ENCODE results near the gene CHN1. TPM values are rescaled to one million over a fixed set of nuclear protein-coding genes. Genes with fewer than 3 reads are reported as not detected.

Gene CHN1
- total RNA-seq, 1 donor from 2014 or later = 19.7 TPM

GRCh38 chr2:174868878-174869277 is 136.3 kb downstream of the CHN1 start:
- no peak for DNase-seq

DNA sequence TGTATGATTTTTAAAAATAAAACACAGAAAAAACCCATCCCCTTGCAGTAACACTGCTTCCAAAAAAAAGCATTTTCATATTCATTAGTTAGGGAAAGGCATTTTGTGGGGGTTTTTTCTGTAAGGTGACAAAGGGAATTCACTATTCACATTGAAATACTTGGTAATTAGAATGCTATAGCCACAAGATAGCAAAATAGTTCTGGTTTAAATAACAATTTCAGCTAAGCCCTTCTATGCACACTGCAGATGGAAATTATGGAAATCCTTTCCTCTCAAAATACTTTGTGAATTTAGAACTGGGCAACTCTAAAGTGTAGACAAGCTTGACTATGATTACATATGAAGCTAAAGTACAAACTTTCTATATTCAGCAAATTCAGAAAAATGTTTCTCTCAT is 138.8 kb downstream of the CHN1 start:
- no peak for DNase-seq

DNA sequence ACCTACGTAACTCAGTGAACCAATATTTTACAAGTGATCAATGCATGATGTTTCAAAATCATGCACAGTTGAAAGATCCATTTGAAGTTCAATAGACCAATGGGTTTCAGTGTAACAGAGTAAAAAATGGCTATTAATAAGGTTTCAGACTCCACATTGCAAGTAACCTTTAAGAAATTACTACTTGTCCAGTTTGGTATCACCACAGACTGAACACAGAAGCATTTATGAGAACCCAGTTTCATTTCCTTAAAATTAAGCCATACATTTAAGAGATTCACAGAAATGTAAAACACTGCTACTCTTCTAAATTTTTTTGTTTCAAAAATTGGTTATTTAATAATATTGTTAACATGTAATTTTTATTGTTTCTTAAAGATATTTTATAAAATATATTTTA is 142.0 kb downstream of the CHN1 start:
- no peak for DNase-seq

DNA sequence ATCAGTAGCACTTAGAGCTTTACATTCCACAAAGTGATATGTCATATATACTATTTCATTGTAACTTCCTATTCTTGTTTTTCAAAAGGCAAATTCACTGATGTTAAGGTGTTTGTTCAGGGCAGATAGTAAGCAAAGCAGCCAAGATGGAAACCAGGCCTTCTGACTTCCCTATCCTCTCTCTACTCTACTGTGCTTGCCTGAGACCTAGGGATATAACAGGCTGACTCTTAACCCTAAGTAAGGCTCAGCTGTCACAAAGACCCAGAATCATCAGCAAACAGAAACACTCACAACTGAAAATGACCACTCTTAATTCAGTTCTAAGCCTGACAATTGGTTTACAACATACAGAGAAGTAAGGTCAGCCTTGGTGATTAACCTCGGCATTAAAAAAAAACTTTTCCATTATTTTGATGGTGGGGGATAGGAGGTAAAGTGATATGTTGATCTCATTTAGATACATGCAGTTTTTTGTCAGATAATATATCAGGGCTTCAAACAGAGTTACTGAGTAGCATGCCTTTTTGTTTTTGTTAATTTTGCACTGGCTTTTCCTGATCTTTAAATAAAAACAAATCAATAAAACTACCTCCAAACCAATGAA is 145.5 kb downstream of the CHN1 start:
- no peak for DNase-seq

- no peak for DNase-seq
These were observed 146.4 kb downstream of the CHN1 start for GRCh38 chr2:174858745-174859144.

DNA sequence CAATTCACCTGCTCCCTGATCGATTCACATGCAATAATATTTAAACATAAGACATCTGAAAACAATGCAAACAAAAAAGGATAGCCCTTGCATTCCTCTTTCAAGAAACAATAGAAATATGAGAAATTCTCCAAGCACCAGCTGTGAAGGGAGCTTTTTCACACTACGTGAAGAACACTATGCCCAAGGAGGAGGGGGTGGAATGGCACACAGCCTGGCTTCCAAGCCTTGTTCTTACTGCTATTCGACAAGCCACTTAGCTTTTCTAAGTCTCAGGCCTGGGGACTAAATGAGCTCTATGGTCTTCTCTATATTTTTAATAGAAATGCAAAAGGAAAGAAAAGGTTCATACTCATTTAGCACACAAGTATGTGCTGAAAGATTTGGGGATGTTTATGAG is 148.7 kb downstream of the CHN1 start:
- no peak for DNase-seq

DNA sequence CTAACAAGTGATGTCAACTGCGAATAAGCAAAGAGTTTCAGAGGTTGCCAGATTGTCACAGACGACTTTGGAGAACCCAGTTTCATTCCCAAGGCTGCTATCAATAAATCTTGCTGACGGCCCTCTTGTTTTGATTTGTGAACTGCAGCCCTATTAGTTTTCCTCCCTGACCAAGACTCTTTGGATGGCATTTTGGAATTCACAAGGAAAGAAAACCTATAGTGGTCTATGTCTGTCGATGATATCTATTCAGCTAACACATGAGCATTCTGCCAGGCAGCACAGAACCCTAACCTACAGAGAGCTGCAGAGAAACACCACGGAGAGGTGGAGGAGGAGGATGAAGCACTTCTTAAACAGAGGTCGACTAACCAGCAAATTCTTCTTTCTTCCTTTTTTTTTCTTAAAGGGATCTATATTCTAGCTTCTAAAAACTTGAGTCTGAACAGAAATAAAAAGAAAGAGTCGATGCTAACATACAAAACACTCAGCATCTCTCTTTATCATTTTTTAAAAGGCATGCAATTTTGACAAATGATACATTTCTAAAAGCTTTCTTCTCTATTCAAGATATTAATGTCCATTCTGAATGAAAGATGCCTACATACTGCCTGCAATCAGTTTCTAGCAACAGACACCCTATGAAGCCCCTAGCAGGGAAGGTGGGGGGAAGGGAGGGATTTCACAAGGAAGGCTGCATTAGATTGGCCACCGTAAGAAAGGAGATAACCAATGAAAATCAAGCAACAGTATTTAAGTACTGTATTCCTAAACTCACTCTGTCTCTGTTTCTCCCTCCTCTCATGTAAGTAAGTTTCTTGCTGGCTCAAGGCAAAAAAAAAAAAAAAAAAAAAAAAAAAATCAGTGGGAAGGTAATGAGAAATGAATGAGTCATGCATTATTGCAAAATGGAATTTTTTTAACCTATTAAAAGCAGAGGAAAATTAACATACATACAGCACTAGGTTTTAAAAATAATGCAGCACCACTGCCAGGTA is 157.9 kb downstream of the CHN1 start:
- peak; percentile 78 for DNase-seq

- peak; percentile 35 for DNase-seq
These were observed 159.0 kb downstream of the CHN1 start for GRCh38 chr2:174846218-174846617.

- DNase-seq = peak; percentile 13
These were observed 160.9 kb downstream of the CHN1 start for GRCh38 chr2:174844295-174844708.

GRCh38 chr2:174842496-174842895 is 162.7 kb downstream of the CHN1 start:
- DNase-seq = no peak

- no peak for DNase-seq
These were observed 163.2 kb downstream of the CHN1 start for GRCh38 chr2:174841936-174842335.

GRCh38 chr2:174841350-174841749 is 163.8 kb downstream of the CHN1 start:
- DNase-seq = no peak

DNA sequence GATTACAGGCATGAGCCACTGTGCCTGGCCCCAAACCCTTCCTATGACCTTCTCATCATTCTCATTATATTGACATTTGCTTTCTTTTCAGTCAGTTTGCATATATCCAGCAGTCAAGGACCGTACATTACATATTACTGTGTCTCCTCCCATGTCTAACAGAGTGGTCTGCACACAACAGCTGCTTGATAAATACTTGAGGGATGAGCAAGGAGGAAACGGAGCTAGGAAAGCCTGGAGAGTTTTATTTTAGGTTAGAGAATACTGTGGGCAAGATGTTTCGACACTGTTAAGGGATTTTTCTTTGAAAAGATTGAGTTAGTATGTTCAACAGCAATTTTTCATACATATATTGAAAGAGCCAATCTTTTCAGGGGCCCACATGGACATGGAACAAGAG is 164.7 kb downstream of the CHN1 start:
- DNase-seq = peak; percentile 50

DNA sequence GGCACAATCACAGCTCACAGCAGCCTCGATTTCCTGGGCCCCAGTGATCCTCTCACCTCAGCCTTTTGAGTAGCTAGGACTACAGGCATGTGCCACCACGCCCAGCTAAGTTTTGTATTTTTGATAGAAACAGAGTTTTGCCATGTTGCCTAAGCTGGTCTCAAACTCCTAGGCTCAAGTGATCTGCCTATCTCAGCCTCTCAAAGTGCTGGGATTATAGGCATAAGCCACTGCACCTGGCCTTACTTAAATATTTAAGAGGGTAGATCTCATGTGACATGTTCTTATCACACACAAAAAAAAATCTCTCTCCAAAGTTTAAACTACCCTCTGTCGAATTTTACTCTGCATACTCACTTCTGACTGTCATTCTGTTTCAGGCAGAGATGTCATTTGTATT is 165.5 kb downstream of the CHN1 start:
- DNase-seq = peak; percentile 26

DNA sequence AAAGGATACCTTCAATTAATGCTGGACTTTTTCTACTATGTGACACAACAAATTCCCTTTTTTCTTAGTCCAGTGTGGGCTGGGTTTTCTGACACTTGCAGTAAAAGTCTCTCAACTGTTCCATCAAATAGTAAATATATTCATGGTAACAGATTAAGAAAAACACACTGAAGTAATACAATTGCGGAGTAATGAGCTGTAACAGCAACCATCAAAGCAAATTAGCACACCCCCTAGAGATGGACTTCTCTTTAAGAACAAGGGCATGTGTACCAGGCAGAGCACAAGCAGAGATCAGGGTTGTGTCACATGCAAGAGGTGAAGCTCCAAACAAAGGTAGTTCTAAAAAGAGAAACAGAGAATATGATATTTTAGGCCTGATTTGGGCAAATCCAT is 168.2 kb downstream of the CHN1 start:
- DNase-seq = no peak

GRCh38 chr2:174836377-174836994 is 168.7 kb downstream of the CHN1 start:
- peak; percentile 25 for DNase-seq

- no peak for DNase-seq
These were observed 169.4 kb downstream of the CHN1 start for GRCh38 chr2:174835797-174836255.

- DNase-seq = no peak
These were observed 171.4 kb downstream of the CHN1 start for GRCh38 chr2:174833737-174834136.

DNA sequence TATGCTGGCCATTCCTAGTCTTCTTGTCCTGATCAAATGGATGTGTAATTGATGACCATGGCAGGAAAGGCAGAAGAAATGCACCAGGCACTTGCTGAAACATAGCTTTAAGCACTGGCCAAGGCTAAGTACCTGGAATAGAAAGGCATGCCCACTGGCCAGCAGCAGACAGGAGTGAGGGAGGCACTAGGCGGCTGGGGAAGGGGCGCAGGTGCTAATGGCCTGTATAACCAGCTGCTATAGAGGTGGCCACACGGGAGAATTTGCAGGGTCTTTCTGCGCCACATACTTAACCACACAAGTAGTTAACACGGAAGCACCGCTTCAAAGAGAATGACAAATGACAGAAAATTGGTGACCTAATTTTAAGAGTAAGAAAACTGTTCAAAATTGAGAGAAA is 174.6 kb downstream of the CHN1 start:
- DNase-seq = no peak

DNA sequence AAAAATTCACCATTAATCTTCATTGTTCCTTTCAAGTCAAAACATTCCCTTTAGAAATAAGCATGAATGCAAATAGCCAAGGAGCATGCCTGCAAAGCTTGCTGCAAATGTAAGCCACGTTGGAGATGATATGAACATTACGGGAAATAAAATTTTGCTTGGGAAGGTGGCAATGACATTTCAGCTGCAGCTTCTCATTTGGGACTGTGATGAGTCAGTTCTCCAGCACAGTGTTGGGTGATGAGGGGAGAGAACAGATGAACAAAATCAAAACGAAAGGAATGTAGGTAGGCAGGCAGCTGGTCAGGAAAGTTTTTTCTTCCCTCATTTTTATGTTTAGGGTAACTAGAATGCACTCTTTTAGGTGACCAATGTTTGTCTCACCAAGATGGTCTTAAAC is 175.6 kb downstream of the CHN1 start:
- DNase-seq = no peak

DNA sequence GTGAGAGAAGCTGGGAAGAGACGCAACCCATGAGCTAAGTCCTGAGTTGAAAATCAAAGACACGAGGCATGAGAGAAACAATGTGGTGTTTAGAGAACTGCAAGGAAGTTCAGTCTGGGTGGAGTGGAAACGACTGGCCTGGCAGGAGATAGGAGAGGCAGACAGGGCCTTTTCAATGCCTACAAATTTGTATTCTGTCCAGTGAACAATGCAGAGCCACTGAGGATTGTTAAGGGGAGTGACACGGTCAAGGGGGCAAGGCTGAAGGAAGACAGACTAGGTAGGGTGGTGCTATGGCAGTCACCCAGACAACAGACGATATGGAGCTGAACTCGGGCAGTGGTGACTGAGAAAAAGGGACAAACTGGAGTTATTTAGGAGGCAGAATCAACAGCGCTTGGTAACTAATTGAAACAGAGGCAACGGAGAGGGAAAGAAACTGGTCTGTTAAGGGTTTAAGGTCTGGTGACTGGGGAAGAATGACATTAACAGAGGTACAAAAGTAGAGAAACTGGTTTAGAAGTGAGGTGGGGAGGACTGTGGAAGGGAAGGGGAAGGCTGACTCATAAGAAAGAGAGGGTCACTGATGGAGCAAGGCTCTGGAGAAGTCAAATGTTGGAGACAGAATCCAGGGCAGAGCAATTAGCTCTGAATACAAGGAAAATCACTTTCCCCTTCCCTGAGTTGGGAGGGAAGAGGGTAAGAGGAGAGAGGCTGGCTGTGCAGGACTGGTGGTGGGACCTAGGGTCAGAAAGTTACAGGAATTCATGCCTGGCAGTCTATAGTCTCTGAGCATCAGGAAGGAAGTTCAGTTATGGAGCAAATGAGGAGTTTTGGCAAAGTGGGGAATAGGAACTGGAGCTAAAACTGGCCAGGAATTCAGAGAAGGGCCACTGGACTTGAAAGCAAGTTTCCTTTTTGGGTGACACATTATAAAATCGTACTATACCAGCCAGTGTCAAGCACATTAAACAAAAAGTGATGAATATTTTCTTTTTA is 177.5 kb downstream of the CHN1 start:
- DNase-seq = no peak

- DNase-seq = no peak
These were observed 179.1 kb downstream of the CHN1 start for GRCh38 chr2:174826051-174826450.
